ENCODE results near the gene RHOJ. TPM values are rescaled to one million over a fixed set of nuclear protein-coding genes. Genes with fewer than 3 reads are reported as not detected.

The RHOJ gene
- total and polyA plus RNA-seq, 9 of the 15 experiments (the other 6 are each of a cell fraction or from before 2014, with no cell fraction given), result not detected

DNA sequence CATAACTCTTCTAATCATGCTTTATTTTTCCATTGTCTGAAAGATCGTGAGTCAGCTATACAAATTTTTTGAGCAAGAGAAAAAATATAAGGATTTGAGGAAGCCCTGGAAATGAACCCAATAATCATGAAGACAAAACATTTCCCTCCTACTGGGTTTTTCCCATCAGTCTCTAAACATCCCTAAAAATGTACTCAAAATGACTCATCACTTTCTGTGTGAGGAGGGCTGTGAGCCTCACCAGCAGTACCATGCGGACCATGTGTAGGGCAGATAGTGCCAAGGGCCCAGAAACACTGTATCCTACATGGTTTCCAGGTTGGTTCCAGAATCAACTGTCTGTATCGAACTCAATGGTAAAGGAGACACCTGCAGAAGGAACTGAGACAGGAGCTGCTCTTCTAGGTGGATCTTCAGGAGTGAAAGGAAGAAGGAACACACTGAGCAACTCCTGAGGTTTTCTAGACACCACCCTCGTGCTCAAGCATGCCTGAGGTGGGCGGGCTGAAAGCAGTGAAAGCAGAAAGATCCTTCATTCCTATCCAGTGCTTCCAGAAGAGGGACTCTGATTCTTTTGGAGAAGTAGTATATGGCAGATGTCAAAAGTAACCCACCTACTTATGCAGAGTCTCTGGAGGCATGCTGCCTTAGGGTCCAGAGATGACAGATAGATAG lies 48.6 kb upstream of the RHOJ start:
- BruUV-seq (replicated peaks), result no TSS peak
- in situ Hi-C loops (cut with MboI) (no loop called here), intact Hi-C loops (cut with micrococcal nuclease) (no loop called here)
- 0% methylated on average over 5 of the region's 5 CpGs for WGBS (ENCODE audit: insufficient coverage, low coverage, missing lambda C conversion rate)
- Histone ChIP-seq H3K27ac (ENCODE audit: extremely low read depth, low read depth, low read length) (no peak overlapping the region), H3K4me1 (replicated peaks in 1 of 2; ENCODE audit: control insufficient read depth in 2 of 2, insufficient read depth in 2 of 2, low read length in 2 of 2) (no peaks in the 10 kb centered on the region), H3K36me3 (ENCODE audit: control insufficient read depth, insufficient read depth, low read length) (no peaks in the 10 kb centered on the region), H3K79me2 (ENCODE audit: control insufficient read depth, insufficient read depth, low read length) (no peaks in the 10 kb centered on the region), H2AFZ (ENCODE audit: low read depth, low read length) (no peak overlapping the region), H3K9me1 (ENCODE audit: control insufficient read depth, insufficient read depth, low read length) (no peaks in the 10 kb centered on the region), H3K4me2 (ENCODE audit: insufficient read depth, low read length) (no peak overlapping the region), H4K20me1 (replicated peaks; ENCODE audit: control insufficient read depth, insufficient read depth, low read length) (no peaks in the 10 kb centered on the region), H3K9ac (ENCODE audit: insufficient read depth in 1 of 2, low read depth in 2 of 2, low read length in 2 of 2) (no peak overlapping the region), H3K9me3 (replicated peaks; ENCODE audit: control insufficient read depth, insufficient read depth, low read depth, low read length) (no peaks in the 10 kb centered on the region), H3K27me3 (ENCODE audit: control insufficient read depth in 2 of 2, insufficient read depth in 2 of 2, low read length in 2 of 2) (no peaks in the 10 kb centered on the region), H3K4me3 (no peak overlapping the region)
- POLR2A ChIA-PET, result no interaction called here
- ATAC-seq (no peak), DNase-seq (ENCODE audit: extremely low read depth in 1 of 4, low spot score in 3 of 4) (no peak), FAIRE-seq (no peak)
- CTCF ChIA-PET (ENCODE audit: low intra/inter-chr PET ratio), result no interaction called here
- TF ChIP-seq, protein P1, sequence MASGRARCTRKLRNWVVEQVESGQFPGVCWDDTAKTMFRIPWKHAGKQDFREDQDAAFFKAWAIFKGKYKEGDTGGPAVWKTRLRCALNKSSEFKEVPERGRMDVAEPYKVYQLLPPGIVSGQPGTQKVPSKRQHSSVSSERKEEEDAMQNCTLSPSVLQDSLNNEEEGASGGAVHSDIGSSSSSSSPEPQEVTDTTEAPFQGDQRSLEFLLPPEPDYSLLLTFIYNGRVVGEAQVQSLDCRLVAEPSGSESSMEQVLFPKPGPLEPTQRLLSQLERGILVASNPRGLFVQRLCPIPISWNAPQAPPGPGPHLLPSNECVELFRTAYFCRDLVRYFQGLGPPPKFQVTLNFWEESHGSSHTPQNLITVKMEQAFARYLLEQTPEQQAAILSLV (tag; IDR thresholded peaks at IDR 0.05), result no peak
- TF ChIP-seq, protein P2, sequence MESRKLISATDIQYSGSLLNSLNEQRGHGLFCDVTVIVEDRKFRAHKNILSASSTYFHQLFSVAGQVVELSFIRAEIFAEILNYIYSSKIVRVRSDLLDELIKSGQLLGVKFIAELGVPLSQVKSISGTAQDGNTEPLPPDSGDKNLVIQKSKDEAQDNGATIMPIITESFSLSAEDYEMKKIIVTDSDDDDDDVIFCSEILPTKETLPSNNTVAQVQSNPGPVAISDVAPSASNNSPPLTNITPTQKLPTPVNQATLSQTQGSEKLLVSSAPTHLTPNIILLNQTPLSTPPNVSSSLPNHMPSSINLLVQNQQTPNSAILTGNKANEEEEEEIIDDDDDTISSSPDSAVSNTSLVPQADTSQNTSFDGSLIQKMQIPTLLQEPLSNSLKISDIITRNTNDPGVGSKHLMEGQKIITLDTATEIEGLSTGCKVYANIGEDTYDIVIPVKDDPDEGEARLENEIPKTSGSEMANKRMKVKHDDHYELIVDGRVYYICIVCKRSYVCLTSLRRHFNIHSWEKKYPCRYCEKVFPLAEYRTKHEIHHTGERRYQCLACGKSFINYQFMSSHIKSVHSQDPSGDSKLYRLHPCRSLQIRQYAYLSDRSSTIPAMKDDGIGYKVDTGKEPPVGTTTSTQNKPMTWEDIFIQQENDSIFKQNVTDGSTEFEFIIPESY (CRISPR knock-in tag; IDR thresholded peaks at IDR 0.05), result no peak
- TF ChIP-seq ZNF3 (CRISPR knock-in tag; IDR thresholded peaks at IDR 0.05) (no peak), ZNF431 (CRISPR knock-in tag; IDR thresholded peaks at IDR 0.05) (no peak), TSC22D4 (tag; IDR thresholded peaks at IDR 0.05) (no peak), TCF7 (IDR thresholded peaks at IDR 0.05; ENCODE audit: borderline replicate concordance) (no peak), YBX1 (IDR thresholded peaks at IDR 0.05) (no peak), RBBP5 (IDR thresholded peaks at IDR 0.05; ENCODE audit: borderline replicate concordance, insufficient read depth, low read length, poor library complexity, severe bottlenecking) (no peak), KLF13 (tag; IDR thresholded peaks at IDR 0.05; ENCODE audit: borderline replicate concordance, low read depth) (no peak), NR1H2 (CRISPR knock-in tag; IDR thresholded peaks at IDR 0.05) (no peak)
- TF ChIP-seq, protein P3, sequence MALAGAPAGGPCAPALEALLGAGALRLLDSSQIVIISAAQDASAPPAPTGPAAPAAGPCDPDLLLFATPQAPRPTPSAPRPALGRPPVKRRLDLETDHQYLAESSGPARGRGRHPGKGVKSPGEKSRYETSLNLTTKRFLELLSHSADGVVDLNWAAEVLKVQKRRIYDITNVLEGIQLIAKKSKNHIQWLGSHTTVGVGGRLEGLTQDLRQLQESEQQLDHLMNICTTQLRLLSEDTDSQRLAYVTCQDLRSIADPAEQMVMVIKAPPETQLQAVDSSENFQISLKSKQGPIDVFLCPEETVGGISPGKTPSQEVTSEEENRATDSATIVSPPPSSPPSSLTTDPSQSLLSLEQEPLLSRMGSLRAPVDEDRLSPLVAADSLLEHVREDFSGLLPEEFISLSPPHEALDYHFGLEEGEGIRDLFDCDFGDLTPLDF (CRISPR knock-in tag; IDR thresholded peaks at IDR 0.05), result no peak
- TF ChIP-seq, protein P4, sequence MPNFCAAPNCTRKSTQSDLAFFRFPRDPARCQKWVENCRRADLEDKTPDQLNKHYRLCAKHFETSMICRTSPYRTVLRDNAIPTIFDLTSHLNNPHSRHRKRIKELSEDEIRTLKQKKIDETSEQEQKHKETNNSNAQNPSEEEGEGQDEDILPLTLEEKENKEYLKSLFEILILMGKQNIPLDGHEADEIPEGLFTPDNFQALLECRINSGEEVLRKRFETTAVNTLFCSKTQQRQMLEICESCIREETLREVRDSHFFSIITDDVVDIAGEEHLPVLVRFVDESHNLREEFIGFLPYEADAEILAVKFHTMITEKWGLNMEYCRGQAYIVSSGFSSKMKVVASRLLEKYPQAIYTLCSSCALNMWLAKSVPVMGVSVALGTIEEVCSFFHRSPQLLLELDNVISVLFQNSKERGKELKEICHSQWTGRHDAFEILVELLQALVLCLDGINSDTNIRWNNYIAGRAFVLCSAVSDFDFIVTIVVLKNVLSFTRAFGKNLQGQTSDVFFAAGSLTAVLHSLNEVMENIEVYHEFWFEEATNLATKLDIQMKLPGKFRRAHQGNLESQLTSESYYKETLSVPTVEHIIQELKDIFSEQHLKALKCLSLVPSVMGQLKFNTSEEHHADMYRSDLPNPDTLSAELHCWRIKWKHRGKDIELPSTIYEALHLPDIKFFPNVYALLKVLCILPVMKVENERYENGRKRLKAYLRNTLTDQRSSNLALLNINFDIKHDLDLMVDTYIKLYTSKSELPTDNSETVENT (CRISPR knock-in tag; IDR thresholded peaks at IDR 0.05), result no peak
